ENCODE data around the gene MCTP1. TPM values are rescaled to one million over a fixed set of nuclear protein-coding genes. Genes with fewer than 3 reads are reported as not detected.
A peak's percentile ranks its signal among the peaks of the same experiment; 100 is the strongest.

MCTP1 gene
- total and polyA plus RNA-seq, 9 of the 15 experiments (the other 6 are each of a cell fraction or from before 2014, with no cell fraction given): 0.04 to 0.93 (median 0.06) TPM; not detected in 4

GRCh38 chr5:95283761-95284571 is 928 bp downstream of the MCTP1 start (continued):
- TF ChIP-seq, protein P1, sequence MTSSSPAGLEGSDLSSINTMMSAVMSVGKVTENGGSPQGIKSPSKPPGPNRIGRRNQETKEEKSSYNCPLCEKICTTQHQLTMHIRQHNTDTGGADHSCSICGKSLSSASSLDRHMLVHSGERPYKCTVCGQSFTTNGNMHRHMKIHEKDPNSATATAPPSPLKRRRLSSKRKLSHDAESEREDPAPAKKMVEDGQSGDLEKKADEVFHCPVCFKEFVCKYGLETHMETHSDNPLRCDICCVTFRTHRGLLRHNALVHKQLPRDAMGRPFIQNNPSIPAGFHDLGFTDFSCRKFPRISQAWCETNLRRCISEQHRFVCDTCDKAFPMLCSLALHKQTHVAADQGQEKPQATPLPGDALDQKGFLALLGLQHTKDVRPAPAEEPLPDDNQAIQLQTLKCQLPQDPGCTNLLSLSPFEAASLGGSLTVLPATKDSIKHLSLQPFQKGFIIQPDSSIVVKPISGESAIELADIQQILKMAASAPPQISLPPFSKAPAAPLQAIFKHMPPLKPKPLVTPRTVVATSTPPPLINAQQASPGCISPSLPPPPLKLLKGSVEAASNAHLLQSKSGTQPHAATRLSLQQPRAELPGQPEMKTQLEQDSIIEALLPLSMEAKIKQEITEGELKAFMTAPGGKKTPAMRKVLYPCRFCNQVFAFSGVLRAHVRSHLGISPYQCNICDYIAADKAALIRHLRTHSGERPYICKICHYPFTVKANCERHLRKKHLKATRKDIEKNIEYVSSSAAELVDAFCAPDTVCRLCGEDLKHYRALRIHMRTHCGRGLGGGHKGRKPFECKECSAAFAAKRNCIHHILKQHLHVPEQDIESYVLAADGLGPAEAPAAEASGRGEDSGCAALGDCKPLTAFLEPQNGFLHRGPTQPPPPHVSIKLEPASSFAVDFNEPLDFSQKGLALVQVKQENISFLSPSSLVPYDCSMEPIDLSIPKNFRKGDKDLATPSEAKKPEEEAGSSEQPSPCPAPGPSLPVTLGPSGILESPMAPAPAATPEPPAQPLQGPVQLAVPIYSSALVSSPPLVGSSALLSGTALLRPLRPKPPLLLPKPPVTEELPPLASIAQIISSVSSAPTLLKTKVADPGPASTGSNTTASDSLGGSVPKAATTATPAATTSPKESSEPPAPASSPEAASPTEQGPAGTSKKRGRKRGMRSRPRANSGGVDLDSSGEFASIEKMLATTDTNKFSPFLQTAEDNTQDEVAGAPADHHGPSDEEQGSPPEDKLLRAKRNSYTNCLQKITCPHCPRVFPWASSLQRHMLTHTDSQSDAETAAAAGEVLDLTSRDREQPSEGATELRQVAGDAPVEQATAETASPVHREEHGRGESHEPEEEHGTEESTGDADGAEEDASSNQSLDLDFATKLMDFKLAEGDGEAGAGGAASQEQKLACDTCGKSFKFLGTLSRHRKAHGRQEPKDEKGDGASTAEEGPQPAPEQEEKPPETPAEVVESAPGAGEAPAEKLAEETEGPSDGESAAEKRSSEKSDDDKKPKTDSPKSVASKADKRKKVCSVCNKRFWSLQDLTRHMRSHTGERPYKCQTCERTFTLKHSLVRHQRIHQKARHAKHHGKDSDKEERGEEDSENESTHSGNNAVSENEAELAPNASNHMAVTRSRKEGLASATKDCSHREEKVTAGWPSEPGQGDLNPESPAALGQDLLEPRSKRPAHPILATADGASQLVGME (CRISPR knock-in tag; IDR thresholded peaks at IDR 0.05): no peak; the same call in 1 of the 2 replicates
- TF ChIP-seq, protein P2, sequence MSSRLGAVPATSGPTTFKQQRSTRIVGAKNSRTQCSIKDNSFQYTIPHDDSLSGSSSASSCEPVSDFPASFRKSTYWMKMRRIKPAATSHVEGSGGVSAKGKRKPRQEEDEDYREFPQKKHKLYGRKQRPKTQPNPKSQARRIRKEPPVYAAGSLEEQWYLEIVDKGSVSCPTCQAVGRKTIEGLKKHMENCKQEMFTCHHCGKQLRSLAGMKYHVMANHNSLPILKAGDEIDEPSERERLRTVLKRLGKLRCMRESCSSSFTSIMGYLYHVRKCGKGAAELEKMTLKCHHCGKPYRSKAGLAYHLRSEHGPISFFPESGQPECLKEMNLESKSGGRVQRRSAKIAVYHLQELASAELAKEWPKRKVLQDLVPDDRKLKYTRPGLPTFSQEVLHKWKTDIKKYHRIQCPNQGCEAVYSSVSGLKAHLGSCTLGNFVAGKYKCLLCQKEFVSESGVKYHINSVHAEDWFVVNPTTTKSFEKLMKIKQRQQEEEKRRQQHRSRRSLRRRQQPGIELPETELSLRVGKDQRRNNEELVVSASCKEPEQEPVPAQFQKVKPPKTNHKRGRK (tag; IDR thresholded peaks at IDR 0.05): no peak
- TF ChIP-seq ZNF668 (CRISPR knock-in tag; IDR thresholded peaks at IDR 0.05) (no peak), GATA2 (CRISPR knock-in tag; IDR thresholded peaks at IDR 0.05) (no peak), CREBBP (IDR thresholded peaks at IDR 0.05; ENCODE audit: low read depth, low read length) (no peak), PHF20 (IDR thresholded peaks at IDR 0.05; ENCODE audit: partially characterized antibody) (no peak), MYBL2 (IDR thresholded peaks at IDR 0.05; ENCODE audit: low read depth) (no peak), MYBL2 (CRISPR knock-in tag; IDR thresholded peaks at IDR 0.05; ENCODE audit: borderline replicate concordance) (no peak), ZNF12 (CRISPR knock-in tag; IDR thresholded peaks at IDR 0.05) (no peak)
- TF ChIP-seq, protein P3, sequence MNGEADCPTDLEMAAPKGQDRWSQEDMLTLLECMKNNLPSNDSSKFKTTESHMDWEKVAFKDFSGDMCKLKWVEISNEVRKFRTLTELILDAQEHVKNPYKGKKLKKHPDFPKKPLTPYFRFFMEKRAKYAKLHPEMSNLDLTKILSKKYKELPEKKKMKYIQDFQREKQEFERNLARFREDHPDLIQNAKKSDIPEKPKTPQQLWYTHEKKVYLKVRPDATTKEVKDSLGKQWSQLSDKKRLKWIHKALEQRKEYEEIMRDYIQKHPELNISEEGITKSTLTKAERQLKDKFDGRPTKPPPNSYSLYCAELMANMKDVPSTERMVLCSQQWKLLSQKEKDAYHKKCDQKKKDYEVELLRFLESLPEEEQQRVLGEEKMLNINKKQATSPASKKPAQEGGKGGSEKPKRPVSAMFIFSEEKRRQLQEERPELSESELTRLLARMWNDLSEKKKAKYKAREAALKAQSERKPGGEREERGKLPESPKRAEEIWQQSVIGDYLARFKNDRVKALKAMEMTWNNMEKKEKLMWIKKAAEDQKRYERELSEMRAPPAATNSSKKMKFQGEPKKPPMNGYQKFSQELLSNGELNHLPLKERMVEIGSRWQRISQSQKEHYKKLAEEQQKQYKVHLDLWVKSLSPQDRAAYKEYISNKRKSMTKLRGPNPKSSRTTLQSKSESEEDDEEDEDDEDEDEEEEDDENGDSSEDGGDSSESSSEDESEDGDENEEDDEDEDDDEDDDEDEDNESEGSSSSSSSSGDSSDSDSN (IDR thresholded peaks at IDR 0.05; ENCODE audit: borderline replicate concordance in 1 of 2, low read depth in 2 of 2, low read length in 2 of 2): peak; percentile 30 to 77; a peak in 2 of 4 replicates
- TF ChIP-seq, protein P4, sequence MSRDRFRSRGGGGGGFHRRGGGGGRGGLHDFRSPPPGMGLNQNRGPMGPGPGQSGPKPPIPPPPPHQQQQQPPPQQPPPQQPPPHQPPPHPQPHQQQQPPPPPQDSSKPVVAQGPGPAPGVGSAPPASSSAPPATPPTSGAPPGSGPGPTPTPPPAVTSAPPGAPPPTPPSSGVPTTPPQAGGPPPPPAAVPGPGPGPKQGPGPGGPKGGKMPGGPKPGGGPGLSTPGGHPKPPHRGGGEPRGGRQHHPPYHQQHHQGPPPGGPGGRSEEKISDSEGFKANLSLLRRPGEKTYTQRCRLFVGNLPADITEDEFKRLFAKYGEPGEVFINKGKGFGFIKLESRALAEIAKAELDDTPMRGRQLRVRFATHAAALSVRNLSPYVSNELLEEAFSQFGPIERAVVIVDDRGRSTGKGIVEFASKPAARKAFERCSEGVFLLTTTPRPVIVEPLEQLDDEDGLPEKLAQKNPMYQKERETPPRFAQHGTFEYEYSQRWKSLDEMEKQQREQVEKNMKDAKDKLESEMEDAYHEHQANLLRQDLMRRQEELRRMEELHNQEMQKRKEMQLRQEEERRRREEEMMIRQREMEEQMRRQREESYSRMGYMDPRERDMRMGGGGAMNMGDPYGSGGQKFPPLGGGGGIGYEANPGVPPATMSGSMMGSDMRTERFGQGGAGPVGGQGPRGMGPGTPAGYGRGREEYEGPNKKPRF (IDR thresholded peaks at IDR 0.05; ENCODE audit: low read depth, low read length): no peak
- TF ChIP-seq, protein P5, sequence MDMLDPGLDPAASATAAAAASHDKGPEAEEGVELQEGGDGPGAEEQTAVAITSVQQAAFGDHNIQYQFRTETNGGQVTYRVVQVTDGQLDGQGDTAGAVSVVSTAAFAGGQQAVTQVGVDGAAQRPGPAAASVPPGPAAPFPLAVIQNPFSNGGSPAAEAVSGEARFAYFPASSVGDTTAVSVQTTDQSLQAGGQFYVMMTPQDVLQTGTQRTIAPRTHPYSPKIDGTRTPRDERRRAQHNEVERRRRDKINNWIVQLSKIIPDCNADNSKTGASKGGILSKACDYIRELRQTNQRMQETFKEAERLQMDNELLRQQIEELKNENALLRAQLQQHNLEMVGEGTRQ (CRISPR knock-in tag; IDR thresholded peaks at IDR 0.05): no peak
